ENCODE measurements around the gene OSBP2.

Gene OSBP2

DNA sequence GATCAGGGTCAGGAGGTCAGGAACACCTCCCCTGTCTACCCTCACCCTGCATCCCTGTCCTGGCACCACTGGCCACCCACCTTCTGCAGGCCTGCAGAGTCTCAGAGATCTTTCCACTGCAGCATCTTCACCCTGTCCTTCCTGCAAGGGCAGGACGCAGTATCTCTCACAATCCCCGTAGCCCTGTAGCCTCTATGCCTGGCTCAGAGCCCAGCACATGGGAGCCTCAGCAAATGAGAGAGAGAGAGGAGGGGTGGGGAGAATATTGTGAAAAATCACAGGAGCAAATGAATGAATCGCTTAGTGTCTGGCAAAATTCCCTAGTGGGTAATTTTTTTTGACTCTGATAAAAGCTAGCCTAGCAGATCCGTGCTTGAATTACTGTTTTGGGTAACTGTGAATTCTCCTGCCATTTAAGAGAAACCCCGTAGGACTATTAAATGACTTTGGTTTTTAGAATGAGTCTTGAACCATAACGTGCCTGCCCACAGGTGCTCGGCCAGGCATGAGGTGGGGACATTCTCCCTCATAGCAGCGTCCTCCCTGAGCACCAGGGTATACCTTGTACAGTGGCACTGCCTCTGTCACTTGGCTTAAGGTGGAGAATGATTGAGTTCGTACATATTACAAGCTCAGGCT, 182.4 kb downstream of the OSBP2 start:
- DNase-seq (ENCODE audit: low read depth in 1 of 2, low spot score in 1 of 2) = no peak

DNA sequence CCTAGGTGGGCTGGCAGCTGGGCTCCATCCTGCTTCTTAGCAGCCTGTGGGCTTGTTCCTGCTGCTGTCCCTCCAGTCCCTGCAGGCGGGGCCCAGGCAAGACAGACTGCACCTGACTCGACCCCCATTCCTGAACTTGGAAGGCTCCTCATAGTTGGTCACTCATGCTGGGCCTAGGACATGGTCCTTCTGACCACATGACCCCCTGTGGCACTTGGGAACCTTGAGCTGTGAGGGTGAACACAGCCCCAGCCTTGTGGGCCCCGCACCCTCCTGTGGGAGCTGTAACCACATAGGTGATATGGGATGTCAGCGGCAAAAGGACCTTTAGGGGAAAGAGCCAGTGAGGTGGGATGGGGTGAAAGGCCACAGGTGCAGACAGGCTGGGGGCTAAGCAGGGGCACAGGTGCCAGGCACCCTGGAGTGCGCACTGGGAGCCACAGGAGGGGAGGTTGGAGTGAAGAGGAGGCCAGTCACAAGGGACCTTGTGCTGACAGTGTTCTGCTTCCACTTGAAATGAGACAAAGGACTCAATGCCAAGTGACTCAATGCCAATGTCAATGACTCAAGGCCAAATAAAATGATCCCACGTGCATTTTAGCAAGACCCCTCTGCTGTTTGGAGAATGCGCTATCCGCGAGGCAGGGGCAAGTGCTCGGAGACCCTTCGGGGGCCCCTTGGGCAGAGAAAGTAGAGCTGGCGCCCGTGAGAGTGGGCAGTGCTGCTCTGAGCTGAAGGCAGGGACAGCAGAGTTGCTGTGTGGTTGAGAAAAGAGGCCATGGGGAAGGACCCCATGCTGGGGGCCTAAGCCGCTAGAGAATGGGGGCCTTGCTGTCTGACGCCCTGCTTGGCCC, 183.2 kb downstream of the OSBP2 start:
- no peak for DNase-seq (ENCODE audit: low read depth in 1 of 2, low spot score in 1 of 2)

DNA sequence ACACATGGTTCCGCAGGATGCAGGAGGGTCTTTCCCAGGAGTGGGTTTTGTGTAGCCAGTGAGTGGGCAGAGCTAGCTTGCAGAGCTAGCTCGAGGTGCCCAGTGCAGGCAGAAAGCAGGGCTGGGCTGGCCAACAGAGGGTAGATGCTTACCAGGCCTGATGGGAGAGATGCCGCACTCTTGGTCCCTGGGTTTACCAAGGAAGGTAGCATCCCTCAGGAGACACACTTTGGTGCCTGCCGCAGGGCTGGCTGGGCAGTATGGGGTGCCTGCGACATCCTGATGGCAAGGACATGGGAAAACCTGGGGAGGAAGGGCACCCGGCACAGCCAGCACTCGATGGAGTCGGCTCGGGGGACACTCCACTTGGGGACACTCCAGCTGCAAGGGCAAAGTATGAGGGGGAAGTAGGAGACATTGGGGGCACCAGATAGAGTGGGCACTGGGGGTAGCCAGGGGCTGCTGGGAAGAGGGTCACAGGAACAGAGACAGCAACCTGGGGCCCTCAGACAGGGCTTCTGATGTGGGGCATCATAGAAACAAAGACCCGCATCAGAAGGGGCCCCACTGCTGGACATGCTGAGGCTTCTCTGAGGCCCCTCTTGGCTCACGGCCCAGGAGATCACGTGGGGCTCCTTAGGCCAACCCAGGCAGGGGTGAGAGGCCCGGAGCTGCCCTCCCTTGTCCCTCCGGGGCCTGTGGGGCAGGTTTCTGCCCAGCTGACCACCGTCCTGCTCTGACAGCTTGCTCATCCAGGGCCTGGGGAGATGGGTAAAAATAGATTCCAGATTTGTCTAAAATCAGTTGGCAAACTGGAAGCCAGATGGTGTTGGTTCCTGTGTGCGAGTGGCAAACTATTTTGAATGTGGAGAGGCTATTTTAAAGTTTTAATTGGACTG, 184.1 kb downstream of the OSBP2 start:
- no peak for DNase-seq (ENCODE audit: low read depth in 1 of 2, low spot score in 1 of 2)

DNA sequence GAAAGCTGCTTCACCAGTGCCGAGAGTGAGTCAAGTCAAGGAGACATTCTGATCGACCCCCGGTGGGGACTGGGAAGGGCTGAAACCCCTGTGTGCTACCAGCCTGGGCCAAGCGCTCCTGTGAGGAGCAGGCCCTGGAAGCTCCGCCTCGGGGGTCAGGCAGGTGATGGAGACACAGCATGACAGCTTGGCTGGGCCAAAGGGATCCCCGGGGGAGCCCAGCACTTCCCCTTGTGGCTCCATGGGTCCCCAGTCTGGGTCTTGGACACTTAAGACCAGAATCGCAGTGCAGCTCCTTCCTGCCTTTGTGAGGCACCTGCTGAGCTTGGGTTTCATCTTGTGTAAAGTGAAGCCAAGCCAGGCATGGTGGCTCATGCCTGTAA, 184.7 kb downstream of the OSBP2 start:
- no peak for DNase-seq (ENCODE audit: low read depth in 1 of 2, low spot score in 1 of 2)

DNA sequence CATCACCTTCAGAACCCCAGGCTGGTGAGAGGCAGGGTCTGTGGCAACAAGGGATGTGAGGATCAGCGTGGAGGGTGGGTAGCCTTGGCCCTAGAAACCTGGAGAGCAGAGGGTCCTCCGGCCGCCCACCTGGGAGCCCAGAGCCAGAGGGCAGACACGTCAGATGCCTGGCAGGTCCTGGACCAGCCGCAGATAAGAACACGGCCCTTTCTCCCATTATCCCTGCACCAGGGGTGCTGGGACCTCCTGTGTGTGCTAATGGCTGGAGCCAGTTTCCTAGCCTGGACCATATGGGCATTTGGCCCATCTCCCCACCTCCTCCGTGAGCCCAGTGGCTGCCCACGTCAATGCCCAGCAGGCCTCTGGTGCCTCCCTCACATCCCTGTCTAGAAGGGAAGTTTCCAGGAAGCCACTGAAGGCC, 185.5 kb downstream of the OSBP2 start:
- no peak for DNase-seq (ENCODE audit: low read depth in 1 of 2, low spot score in 1 of 2)

DNA sequence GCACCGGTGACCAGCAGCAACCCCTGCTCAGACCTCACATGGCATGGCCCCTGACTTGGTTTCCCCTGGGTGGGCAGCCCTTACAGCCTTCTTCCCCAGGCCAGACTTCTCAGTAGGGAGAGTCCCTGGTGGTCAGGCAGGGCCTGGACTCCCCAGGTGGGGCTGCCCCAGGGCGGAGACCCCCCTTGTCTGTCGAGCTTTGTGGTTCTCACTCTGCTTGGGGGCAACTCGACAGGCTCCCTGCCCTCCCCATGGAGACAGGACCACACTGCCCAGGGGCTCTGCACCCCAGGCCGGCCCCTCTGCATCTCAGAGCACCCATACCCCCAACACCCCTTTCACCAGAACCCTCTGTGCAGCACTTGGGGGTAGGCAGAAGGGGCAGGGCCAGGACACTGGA, 186.2 kb downstream of the OSBP2 start:
- no peak for DNase-seq (ENCODE audit: low read depth in 1 of 2, low spot score in 1 of 2)

DNA sequence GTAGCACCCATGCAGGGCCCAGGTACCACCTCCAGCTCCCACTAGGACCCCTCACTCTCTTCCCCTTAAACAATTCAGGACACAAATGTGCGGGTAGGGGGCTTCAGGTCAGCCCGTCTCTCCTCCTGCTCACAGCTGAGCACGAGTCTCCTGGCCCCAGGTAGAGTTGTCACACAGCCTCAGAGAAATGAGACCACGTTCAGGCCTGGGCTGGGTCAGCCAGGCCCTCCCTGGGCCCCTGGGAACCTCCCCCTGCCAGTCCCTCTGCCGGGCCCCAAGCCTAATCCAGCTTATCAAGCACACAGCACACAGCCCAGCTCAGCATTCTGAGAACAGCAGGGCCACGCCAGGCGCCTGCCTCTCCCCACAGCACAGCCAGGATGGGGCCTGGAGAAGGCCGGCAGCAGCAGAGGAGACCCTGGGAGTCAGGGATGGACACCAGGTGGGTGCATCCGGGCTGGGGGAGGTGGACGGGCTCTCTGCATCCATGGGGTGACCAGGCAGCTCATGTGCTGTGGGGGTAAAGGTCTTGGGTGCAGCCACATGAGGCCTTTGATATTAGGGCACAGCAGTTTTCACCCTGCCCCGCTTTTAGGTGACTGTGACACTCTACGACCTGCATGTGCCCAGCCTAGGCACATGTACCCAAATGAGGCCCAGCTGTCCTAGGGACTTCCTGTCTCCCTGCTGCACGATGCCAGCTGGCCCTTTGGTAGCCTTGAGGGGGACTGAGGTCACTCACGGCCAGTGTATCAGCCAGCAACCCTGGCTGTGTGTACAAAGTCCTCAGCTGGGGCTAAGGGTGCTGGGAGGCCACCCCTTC, 186.9 kb downstream of the OSBP2 start:
- no peak for DNase-seq (ENCODE audit: low read depth in 1 of 2, low spot score in 1 of 2)

DNA sequence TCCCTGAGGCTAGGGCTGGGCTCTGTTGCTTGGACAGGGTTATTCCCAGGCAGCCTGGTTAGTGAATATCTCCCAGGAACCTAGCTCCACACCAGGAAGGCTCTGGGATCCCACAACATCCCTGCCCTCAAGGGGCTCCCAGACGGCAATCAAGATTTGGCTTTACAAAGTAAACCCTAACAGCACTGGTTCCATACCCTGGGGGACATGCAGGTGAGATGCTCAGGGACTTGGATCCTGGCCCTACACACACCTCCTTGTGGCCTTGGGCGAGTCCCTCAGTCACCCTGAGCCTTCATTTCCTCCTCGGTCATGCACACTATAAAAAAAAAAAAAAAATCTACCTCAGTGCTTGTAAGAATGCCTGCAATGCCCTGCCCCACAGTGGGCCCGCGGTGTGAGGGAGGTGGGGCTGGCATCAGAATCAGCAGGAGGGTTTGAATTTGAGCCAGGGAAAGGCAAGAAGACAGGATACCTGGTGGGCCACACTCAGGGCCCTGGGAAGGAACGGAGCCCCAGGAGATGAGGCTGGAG, 187.6 kb downstream of the OSBP2 start:
- no peak for DNase-seq (ENCODE audit: low read depth in 1 of 2, low spot score in 1 of 2)

DNA sequence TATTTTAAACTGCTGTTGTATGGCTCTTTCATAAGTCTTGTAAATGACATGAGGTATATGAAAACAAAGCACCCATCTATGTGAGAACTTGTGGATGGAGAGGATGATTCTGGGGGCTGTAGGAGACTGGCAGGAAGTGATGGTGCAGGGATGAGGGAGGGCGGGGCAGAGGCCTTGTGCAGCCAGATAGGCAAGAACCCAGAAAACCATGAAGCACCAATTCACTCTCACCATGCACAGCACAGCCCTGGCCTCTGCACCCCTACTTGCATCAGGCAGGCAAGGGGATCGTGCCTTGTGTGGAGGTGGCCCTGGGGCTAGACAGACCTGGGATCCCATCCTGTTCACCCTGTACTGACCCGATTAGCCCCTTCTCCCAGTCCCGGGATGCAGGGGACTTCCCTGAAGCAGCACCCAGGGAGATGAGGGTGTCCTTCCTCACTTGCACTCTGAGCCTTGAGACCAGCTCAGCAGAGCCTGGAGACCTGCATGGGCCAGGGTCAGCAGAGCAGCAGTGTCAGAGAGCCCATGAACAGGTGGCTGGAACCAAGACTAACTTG, 188.4 kb downstream of the OSBP2 start:
- no peak for DNase-seq (ENCODE audit: low read depth in 1 of 2, low spot score in 1 of 2)

DNA sequence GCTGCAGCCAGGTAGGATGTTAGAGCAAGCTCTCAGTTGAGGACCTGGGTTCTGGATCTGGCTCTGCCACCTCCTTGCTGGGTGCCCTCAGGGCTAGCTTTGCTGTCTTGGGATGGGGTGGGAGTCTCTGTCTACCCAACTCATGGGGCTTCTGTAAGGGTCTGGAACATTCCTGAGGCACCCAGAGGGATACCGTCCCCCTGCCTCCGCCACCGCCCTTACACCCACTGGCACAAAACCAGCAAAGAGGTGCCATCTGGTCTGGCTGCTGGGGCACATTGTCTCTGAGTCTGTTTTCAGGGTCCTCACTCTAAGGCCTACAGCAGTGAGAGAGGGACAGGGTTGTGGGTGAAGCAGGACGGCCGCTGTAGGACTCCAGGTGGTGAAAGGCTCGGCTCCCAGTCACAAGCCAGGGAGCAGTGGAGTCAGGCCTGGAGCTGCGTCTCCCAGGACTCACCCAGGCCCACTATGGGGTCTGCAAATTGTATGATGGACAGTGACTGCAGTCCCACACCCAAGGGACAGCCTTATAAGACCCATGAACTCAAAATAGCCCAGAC, 189.0 kb downstream of the OSBP2 start:
- DNase-seq (ENCODE audit: low read depth in 1 of 2, low spot score in 1 of 2) = no peak

DNA sequence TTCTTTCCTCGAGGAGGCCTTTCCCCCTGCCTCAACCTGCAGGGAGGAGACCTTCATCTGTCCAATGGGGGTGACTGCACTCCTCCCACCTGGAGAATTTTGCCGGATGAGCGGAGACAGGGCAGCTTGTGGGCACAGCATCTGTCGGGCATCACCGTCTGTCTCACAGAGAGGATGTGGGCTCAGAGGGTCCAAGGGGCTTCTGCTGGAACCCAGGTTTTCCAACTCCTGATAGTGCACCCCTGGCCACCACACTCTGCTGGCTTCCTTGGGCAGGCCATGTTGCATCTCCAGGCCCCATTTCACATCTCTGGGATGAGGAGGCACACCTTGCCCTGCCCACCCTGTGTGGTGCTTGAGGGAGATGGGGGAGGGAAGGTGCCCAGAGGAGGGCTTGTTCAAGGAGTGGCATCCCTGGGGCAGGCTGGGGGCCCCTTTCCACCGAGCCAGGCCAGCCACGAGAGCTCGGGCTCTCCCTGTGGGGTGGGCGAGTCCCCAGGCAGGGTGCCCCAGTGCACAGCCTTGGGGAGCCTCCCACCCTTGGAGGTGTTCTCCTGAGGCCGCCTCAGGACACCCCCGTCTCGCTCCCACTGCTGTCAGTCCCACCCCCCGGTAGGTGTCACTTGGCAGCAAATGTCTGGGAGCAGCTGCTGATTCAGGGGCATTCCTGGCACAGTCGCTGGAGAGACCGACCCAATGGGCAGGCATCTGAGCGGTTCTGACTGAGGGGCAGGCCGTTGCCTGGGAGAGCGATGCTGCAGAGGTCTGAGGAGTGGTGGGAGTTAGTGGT, 189.7 kb downstream of the OSBP2 start:
- no peak for DNase-seq (ENCODE audit: low read depth in 1 of 2, low spot score in 1 of 2)

DNA sequence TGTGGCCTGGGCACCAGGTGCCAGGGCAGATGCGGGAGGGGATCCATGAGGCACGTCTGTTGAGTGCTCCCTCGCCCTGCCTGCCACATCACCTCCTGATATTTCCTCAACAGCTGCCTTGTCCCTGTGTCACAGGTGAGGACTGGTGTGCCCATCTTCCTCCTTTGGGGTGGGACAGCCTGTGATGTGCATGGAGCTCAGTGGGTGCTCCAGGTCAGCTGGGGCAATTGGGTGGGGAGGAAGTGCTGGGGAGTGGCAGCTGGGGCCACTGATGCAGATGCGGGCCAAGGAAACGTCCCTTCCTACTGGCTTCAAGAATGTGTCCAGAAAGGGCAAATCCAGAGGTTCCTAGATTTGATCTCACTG, 190.3 kb downstream of the OSBP2 start:
- no peak for DNase-seq (ENCODE audit: low read depth in 1 of 2, low spot score in 1 of 2)

DNA sequence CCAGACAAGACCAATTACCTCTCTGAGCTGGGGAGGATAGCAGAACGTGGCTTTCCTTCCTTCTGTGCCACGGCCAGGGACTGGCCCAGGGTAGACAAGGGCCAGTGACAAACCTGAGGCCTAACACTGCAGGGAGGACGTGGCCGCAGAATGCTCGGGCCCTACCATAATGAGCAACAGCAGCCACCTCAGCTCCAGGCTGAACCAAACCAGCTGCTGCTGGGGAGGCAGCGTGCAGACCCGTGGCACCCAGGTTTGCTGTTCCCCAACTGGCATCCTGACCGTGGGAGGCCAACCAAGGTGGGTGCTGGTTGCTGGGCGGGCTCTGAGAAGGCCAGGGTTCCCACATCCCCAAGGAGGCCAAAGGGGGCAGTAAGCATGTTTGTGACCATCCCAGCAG, 190.9 kb downstream of the OSBP2 start:
- no peak for DNase-seq (ENCODE audit: low read depth in 1 of 2, low spot score in 1 of 2)

DNA sequence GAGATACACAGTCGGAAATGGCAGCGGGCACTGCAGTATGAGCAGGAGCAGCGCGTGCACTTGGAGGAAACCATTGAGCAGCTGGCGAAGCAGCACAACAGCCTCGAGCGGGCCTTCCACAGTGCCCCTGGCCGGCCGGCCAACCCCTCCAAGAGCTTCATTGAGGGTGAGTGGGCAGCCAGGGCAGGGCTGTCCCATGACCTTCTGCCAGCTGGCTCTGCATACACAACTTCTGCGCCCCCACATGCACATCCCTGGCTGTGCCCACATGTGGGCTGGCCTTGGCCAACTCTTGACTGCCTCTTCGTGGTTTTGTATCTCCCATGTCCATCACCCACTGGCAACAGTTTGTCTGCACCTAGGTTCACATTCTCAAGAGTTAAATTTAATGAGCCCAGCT, 192.8 kb downstream of the OSBP2 start:
- no peak for DNase-seq (ENCODE audit: low read depth in 1 of 2, low spot score in 1 of 2)

DNA sequence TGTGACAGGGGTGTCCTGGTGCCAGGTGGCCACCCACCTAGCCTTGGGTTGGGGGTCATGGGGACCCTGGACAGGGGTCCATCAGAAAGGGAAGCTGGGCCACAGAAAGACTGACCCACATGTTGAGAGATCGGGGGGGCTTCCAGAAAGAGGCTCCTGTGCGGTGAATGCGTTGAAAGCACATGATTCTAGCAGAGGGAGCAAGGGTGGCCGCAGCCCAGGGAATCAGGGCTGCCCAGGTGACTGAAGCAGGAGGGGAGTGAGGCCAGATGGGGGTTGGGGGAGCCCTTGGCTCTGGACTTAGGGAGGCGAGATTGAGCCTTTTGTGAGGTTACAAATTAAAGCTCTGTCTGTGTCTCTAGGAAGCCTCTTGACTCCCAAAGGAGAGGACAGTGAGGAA, 193.2 kb downstream of the OSBP2 start:
- DNase-seq (ENCODE audit: low read depth in 1 of 2, low spot score in 1 of 2) = no peak

DNA sequence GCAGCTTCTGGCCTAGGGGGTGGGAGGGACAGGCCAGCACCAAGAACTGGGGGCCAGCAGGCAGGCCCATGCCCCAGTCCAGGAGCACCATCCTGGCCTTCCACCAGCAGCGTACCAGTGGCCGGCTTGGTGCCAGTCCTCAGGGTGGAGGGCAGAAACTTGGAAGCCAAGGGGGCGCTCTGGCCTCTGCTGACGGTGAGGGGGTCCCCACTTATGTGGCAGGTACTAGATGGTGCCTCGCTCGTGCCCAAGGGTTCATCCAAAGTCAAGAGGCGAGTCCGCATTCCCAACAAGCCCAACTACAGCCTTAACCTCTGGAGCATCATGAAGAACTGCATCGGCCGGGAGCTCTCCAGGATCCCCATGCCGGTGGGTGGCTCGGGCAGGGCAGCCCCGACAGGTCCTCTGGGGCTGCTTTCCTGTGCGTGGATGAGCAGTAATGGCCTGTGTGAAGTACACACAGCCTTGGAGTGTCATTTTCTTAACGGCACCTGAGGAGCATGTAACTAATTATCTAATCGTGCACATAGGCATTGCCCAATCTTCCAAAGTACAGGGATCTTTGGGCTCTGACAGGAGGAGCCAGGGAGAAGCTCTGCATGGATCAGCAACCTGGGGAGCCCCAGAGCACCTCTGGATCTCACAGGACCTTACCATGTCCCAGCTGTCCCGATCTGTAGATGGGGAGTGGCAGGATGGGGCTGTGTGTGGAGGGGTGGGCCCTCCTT, 194.8 kb downstream of the OSBP2 start:
- DNase-seq (ENCODE audit: low read depth in 1 of 2, low spot score in 1 of 2) = no peak

DNA sequence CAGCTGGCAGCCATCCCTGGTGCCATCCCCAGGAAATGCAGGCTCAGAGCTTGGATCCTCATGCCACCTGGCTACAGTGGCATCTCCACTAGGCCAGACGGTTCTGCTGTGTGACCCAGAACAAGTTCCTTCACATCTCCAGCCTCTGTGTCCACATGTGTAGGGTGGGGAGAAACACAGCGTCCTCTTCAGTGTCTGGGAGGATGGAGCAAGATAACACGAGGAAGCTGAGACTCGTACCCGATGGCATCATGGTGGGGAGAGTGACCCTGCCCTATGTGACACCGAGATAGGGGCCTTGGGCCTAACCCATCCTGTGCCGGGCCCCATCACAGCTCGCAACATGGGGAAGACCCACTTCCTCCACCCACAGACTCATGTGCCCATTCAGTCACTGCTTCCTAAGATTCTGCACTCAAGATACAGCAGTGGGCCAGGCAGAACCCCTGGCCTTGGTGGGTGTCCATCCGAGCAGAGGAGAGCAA, 195.4 kb downstream of the OSBP2 start:
- DNase-seq (ENCODE audit: low read depth in 1 of 2, low spot score in 1 of 2) = no peak

DNA sequence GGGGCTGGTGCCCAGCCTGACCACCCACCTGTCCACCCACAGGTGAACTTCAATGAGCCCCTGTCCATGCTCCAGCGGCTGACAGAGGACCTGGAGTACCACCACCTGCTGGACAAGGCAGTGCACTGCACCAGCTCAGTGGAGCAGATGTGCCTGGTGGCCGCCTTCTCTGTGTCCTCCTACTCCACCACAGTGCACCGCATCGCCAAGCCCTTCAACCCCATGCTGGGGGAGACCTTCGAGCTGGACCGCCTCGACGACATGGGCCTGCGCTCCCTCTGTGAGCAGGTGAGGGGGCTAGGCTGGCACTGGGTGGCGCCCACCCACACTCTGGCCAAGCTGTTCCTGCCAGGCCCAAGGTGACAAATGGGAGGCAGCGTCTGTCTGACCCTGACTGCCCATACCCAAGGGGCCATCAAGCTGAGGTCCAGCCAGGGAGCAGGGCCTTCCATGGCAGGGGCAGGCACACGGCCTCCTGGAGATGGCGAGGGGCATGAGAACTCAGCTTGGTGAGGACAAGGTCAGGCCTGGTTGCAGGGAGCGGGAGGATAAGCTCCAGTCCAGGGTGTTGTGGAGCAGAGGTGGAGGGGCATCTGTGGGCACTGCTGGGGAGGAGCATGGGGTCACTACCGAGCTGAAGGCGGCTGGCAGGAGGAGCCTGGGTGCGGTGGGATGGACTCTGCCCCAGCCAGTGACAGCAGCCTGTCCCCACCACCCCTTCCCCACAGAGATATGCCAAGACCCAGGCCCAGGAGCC, 196.2 kb downstream of the OSBP2 start:
- no peak for DNase-seq (ENCODE audit: low read depth in 1 of 2, low spot score in 1 of 2)

Measured in activated CD4-positive, alpha-beta T cell treated with anti-CD3 and anti-CD28 coated beads, Interleukin-2, amount 50 U/mL, for 24 hours (primary cell).